Fibroblast of lung (primary cell): ENCODE measurements around the gene KIF26B. TPM values are rescaled to one million over a fixed set of nuclear protein-coding genes. Genes with fewer than 3 reads are reported as not detected.

Source experiments
- DNase-seq, 2 donors: peaks; one replicate each; pipeline versions ENCODE4 v3.0.0 to v3.0.0-alpha.2; 2010; ENCODE audit warnings: low read depth in 2 of 2
- H2AFZ ChIP-seq: 2 replicates; pipeline ENCODE4 v1.5.1; 2012; ENCODE audit warnings: low read length, control low read depth, inconsistent platforms
- H3K27ac ChIP-seq: 2 replicates; pipeline ENCODE4 v1.5.1; 2011; ENCODE audit warnings: low read length, control low read depth; ENCODE audit not compliant: insufficient read depth
- H3K27me3 ChIP-seq: 2 replicates; pipeline ENCODE4 v1.5.1; 2011; ENCODE audit warnings: mild to moderate bottlenecking, low read length; ENCODE audit not compliant: control insufficient read depth, insufficient read depth
- H3K36me3 ChIP-seq: 2 replicates; pipeline ENCODE4 v1.5.1; 2011; ENCODE audit warnings: low read length; ENCODE audit not compliant: control insufficient read depth, insufficient read depth
- H3K4me1 ChIP-seq: 2 replicates; pipeline ENCODE4 v1.5.1; 2011; ENCODE audit warnings: low read length; ENCODE audit not compliant: control insufficient read depth, insufficient read depth; ENCODE audit errors: extremely low read depth
- H3K4me2 ChIP-seq: 2 replicates; pipeline ENCODE4 v1.5.1; 2011; ENCODE audit warnings: low read length, control low read depth; ENCODE audit not compliant: insufficient read depth; ENCODE audit errors: extremely low read depth
- H3K4me3 ChIP-seq, 4 experiments: fragments of 200-600 bp in 1 of 4; sonication (generic) in 1 of 4; replicated peaks in 1 of 4; 2 replicates each; pipeline ENCODE4 v1.5.1; 2011 to 2016; ENCODE audit warnings: low read length in 4 of 4, low read depth in 3 of 4, mild to moderate bottlenecking in 3 of 4, control low read depth in 2 of 4, inconsistent platforms in 1 of 4, mixed read lengths in 1 of 4; ENCODE audit not compliant: insufficient read depth in 1 of 4; ENCODE audit errors: control extremely low read depth in 1 of 4
- H3K79me2 ChIP-seq: 2 replicates; pipeline ENCODE4 v1.5.1; 2012; ENCODE audit warnings: mild to moderate bottlenecking, low read length, inconsistent platforms; ENCODE audit not compliant: control insufficient read depth, insufficient read depth
- H3K9ac ChIP-seq: 2 replicates; pipeline ENCODE4 v1.5.1; 2011; ENCODE audit warnings: mild to moderate bottlenecking, low read length, control low read depth; ENCODE audit not compliant: insufficient read depth
- H3K9me3 ChIP-seq: 2 replicates; pipeline ENCODE4 v1.5.1; 2012; ENCODE audit warnings: low read depth, low read length; ENCODE audit not compliant: control insufficient read depth, insufficient read depth
- H4K20me1 ChIP-seq: 2 replicates; pipeline ENCODE4 v1.5.1; 2011; ENCODE audit warnings: low read length; ENCODE audit not compliant: control insufficient read depth, insufficient read depth; ENCODE audit errors: extremely low read depth
- CTCF ChIP-seq, 2 donors: IDR thresholded peaks in 1 of 2; conservative IDR thresholded peaks in 1 of 2; 1 replicate in 1 of 2; 2 replicates in 1 of 2; pipeline ENCODE4 v1.5.1; 2011 to 2012; ENCODE audit warnings: low read length in 2 of 2, control low read depth in 1 of 2, inconsistent platforms in 1 of 2, low read depth in 1 of 2, mild to moderate bottlenecking in 1 of 2
- EZH2 ChIP-seq: IDR thresholded peaks from 2 replicates; pipeline ENCODE4 v1.5.1; 2012; ENCODE audit warnings: low read length, control low read depth, mild to moderate bottlenecking; ENCODE audit errors: missing control alignments
- polyA plus RNA-seq, 2 donors: library from polyadenylated mRNA; depleted of rRNA in 1 of 2; stranded (reverse) in 1 of 2; unstranded in 1 of 2; fragments of >200 nt; gene quantifications; 2 replicates each; pipeline ENCODE4 v1.2.1, GENCODE V29; 2011 to 2012; ENCODE audit warnings: missing spikeins in 1 of 2
- total RNA-seq: library from RNA; depleted of rRNA; stranded (reverse); fragments of >200 nt; gene quantifications from 2 replicates; pipeline ENCODE4 v1.2.1, GENCODE V29; 2014

The KIF26B gene
- total and polyA plus RNA-seq, 2 donors (not counting 1 experiment from before 2014, with no cell fraction given), result 5.3 to 6.1 TPM

- no peaks in the 10 kb centered on the region for H3K79me2 ChIP-seq
- H3K27ac ChIP-seq, result no peak overlapping the region
- no peak overlapping the region for H3K9ac ChIP-seq
- no peak overlapping the region for H3K4me3 ChIP-seq
- H3K4me1 ChIP-seq, result no peaks in the 10 kb centered on the region
- no peak overlapping the region for H2AFZ ChIP-seq
- no peaks in the 10 kb centered on the region for H4K20me1 ChIP-seq
- TF ChIP-seq CTCF (conservative IDR thresholded peaks at IDR 0.05 in 1 of 2, IDR thresholded peaks at IDR 0.05 in 1 of 2; ENCODE audit: low read depth in 1 of 2, low read length in 2 of 2) (no peak), EZH2 (no peak)
- no peaks in the 10 kb centered on the region for H3K9me3 ChIP-seq
- peak in 1 of 2 donors; percentile 63 for DNase-seq
- no peaks in the 10 kb centered on the region for H3K36me3 ChIP-seq
- H3K4me2 ChIP-seq, result no peak overlapping the region
- H3K27me3 ChIP-seq, result no peaks in the 10 kb centered on the region
Measured at GRCh38 chr1:245751726-245752470, 597.1 kb downstream of the KIF26B start.

GRCh38 chr1:245752561-245752960, 597.8 kb downstream of the KIF26B start:
- H4K20me1 ChIP-seq, result no peaks in the 10 kb centered on the region
- no peaks in the 10 kb centered on the region for H3K9me3 ChIP-seq
- no peak overlapping the region for H3K4me2 ChIP-seq
- H3K27ac ChIP-seq, result no peak overlapping the region
- no peak overlapping the region for H2AFZ ChIP-seq
- H3K27me3 ChIP-seq, result no peaks in the 10 kb centered on the region
- no peak for DNase-seq
- no peaks in the 10 kb centered on the region for H3K4me1 ChIP-seq
- TF ChIP-seq CTCF (conservative IDR thresholded peaks at IDR 0.05 in 1 of 2, IDR thresholded peaks at IDR 0.05 in 1 of 2; ENCODE audit: low read depth in 1 of 2, low read length in 2 of 2), result no peak
- TF ChIP-seq EZH2, result no peak
- no peak overlapping the region for H3K9ac ChIP-seq
- H3K79me2 ChIP-seq, result no peaks in the 10 kb centered on the region
- H3K36me3 ChIP-seq, result no peaks in the 10 kb centered on the region
- no peak overlapping the region for H3K4me3 ChIP-seq

- H3K4me2 ChIP-seq, result no peak overlapping the region
- H3K9me3 ChIP-seq, result no peaks in the 10 kb centered on the region
- H3K79me2 ChIP-seq, result no peaks in the 10 kb centered on the region
- no peaks in the 10 kb centered on the region for H3K4me1 ChIP-seq
- no peak overlapping the region for H3K4me3 ChIP-seq
- DNase-seq, result no peak
- H3K36me3 ChIP-seq, result no peaks in the 10 kb centered on the region
- no peak overlapping the region for H3K27ac ChIP-seq
- no peaks in the 10 kb centered on the region for H4K20me1 ChIP-seq
- no peaks in the 10 kb centered on the region for H3K27me3 ChIP-seq
- H2AFZ ChIP-seq, result no peak overlapping the region
- TF ChIP-seq EZH2 (no peak), CTCF (conservative IDR thresholded peaks at IDR 0.05 in 1 of 2, IDR thresholded peaks at IDR 0.05 in 1 of 2; ENCODE audit: low read depth in 1 of 2, low read length in 2 of 2) (no peak)
- H3K9ac ChIP-seq, result no peak overlapping the region
Measured at GRCh38 chr1:245753807-245754206, 599.0 kb downstream of the KIF26B start.
